ENCODE results near the gene RPL35.

DNA sequence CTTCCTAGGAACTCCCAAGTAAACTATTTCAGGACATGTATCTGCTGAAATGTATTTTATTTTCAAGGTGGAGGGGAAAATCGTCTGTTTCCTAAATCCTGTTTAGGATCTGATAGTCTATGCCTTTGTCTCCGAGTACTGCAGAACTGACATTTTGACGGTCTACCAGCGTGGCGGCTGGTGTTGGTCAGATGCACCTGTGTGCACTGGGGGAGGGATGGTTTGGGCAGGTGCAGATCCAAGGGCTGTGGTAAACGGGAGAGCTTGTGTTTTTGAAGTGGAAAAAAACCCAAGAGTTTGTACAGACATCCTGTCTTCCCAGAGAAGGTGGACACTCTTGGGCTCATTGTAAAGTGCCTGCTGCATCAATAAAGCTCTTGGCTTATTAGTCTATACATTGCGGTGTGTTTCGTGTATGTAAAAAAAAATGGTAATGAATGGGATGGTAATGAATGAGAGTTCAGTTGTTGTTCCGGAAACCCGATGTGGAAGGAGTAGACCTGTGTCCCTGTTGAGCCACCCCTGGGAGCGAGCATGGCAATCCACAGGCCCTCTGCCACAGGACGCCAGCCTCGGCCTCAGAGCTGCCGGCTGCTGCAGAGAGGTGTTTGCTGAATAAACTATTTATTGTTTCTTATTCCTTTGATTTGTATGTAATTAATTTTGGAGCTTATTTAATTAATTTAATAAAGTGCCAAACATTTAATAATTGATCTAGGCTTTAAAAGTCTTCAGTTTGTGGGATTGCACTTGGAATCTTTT lies 15.4 kb upstream of the RPL35 start:
- TF ChIP-seq, protein P1, sequence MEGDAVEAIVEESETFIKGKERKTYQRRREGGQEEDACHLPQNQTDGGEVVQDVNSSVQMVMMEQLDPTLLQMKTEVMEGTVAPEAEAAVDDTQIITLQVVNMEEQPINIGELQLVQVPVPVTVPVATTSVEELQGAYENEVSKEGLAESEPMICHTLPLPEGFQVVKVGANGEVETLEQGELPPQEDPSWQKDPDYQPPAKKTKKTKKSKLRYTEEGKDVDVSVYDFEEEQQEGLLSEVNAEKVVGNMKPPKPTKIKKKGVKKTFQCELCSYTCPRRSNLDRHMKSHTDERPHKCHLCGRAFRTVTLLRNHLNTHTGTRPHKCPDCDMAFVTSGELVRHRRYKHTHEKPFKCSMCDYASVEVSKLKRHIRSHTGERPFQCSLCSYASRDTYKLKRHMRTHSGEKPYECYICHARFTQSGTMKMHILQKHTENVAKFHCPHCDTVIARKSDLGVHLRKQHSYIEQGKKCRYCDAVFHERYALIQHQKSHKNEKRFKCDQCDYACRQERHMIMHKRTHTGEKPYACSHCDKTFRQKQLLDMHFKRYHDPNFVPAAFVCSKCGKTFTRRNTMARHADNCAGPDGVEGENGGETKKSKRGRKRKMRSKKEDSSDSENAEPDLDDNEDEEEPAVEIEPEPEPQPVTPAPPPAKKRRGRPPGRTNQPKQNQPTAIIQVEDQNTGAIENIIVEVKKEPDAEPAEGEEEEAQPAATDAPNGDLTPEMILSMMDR (IDR thresholded peaks at IDR 0.05) = no peak
- TF ChIP-seq POLR2A (IDR thresholded peaks at IDR 0.05) = no peak

Data from testis (tissue), 2 donors.